HEK293 (cell line): Measurements from ENCODE around the gene EZH2.
A peak's percentile ranks its signal among the peaks of the same experiment; 100 is the strongest.

ENCODE experiments used
- CTCF ChIA-PET: fragments of 350-600 bp; formaldehyde crosslinking; extraction: SDS; loops from one replicate; lab custom pipeline; 2021; ENCODE audit warnings: antibody characterized with exemption; lab: Yijun Ruan, JAX
- POLR2A ChIA-PET: fragments of 300-600 bp; formaldehyde crosslinking; extraction: SDS; loops from one replicate; lab custom pipeline; 2020; ENCODE audit warnings: antibody characterized with exemption, inconsistent platforms; lab: Yijun Ruan, JAX
- H3K27ac ChIP-seq: fragments of 200-500 bp; sonication (Bioruptor generic); 2 replicates; pipeline ENCODE4 v1.5.1; 2014; ENCODE audit warnings: low read depth, low read length, control low read depth, inconsistent platforms; ENCODE audit errors: extremely low read depth
- H3K36me3 ChIP-seq, 2 experiments: fragments of 200-500 bp in 1 of 2; sonication (Bioruptor generic) in 1 of 2; 1 replicate in 1 of 2; 2 replicates in 1 of 2; pipeline ENCODE4 v1.5.1; 2014 to 2017; ENCODE audit warnings: inconsistent platforms in 2 of 2, low read length in 2 of 2; ENCODE audit not compliant: control insufficient read depth in 2 of 2, insufficient read depth in 1 of 2
- H3K4me1 ChIP-seq: fragments of 200-500 bp; sonication (Bioruptor generic); 2 replicates; pipeline ENCODE4 v1.5.1; 2014; ENCODE audit warnings: mild to moderate bottlenecking, low read length, inconsistent platforms; ENCODE audit not compliant: control insufficient read depth, insufficient read depth
- H3K4me3 ChIP-seq: 2 replicates; pipeline ENCODE4 v1.5.1; 2011; ENCODE audit warnings: low read depth, mild to moderate bottlenecking, control low read depth, low read length, moderate library complexity
- H3K9me3 ChIP-seq: fragments of 200-500 bp; sonication (Bioruptor generic); 2 replicates; pipeline ENCODE4 v1.5.1; 2014; ENCODE audit warnings: low read depth, low read length, inconsistent platforms; ENCODE audit not compliant: control insufficient read depth, insufficient read depth
- AEBP2 ChIP-seq: fragments of 450-650 bp; formaldehyde crosslinking; IDR thresholded peaks from 2 replicates; pipeline ENCODE4 v1.5.1; 2016; ENCODE audit warnings: missing biosample characterization, missing genetic modification characterization, borderline replicate concordance
- ATF2 ChIP-seq: fragments of 450-650 bp; formaldehyde crosslinking; IDR thresholded peaks from 2 replicates; pipeline ENCODE4 v1.5.1; 2016; ENCODE audit warnings: missing biosample characterization, missing genetic modification characterization, low read depth
- GLIS2 ChIP-seq: fragments of 450-650 bp; formaldehyde crosslinking; IDR thresholded peaks from 2 replicates; pipeline ENCODE4 v1.5.1; 2016; ENCODE audit warnings: missing biosample characterization, missing genetic modification characterization
- KLF10 ChIP-seq: fragments of 450-650 bp; IDR thresholded peaks from 2 replicates; pipeline ENCODE4 v1.5.1; 2018; ENCODE audit warnings: missing biosample characterization, mild to moderate bottlenecking, missing genetic modification characterization
- KLF16 ChIP-seq: fragments of 450-650 bp; formaldehyde crosslinking; IDR thresholded peaks from 2 replicates; pipeline ENCODE4 v1.5.1; 2017; ENCODE audit warnings: missing biosample characterization, missing genetic modification characterization
- MYNN ChIP-seq: fragments of 450-650 bp; formaldehyde crosslinking; IDR thresholded peaks from 2 replicates; pipeline ENCODE4 v1.5.1; 2016; ENCODE audit warnings: missing biosample characterization, missing genetic modification characterization, borderline replicate concordance
- PRDM1 ChIP-seq: fragments of 450-650 bp; formaldehyde crosslinking; IDR thresholded peaks from 2 replicates; pipeline ENCODE4; 2016; ENCODE audit warnings: missing biosample characterization, missing genetic modification characterization
- PRDM4 ChIP-seq: fragments of 450-650 bp; formaldehyde crosslinking; IDR thresholded peaks from 2 replicates; pipeline ENCODE4 v1.5.1; 2017; ENCODE audit warnings: missing biosample characterization, missing genetic modification characterization
- ZBTB10 ChIP-seq: fragments of 450-650 bp; formaldehyde crosslinking; IDR thresholded peaks from 2 replicates; pipeline ENCODE4 v1.5.1; 2016; ENCODE audit warnings: missing biosample characterization, missing genetic modification characterization
- ZNF114 ChIP-seq: fragments of 450-650 bp; formaldehyde crosslinking; IDR thresholded peaks from 2 replicates; pipeline ENCODE4 v1.5.0; 2017; ENCODE audit warnings: missing biosample characterization, missing genetic modification characterization
- ZNF138 ChIP-seq: fragments of 450-650 bp; formaldehyde crosslinking; IDR thresholded peaks from 2 replicates; pipeline ENCODE4 v1.5.1; 2016; ENCODE audit warnings: missing biosample characterization, missing genetic modification characterization, borderline replicate concordance
- ZNF169 ChIP-seq: fragments of 450-650 bp; formaldehyde crosslinking; IDR thresholded peaks from 2 replicates; pipeline ENCODE4 v1.5.1; 2016; ENCODE audit warnings: missing biosample characterization, missing genetic modification characterization
- ZNF211 ChIP-seq: fragments of 450-650 bp; formaldehyde crosslinking; IDR thresholded peaks from 2 replicates; pipeline ENCODE4 v1.5.1; 2016; ENCODE audit warnings: low read depth, missing biosample characterization, missing genetic modification characterization
- ZNF366 ChIP-seq: fragments of 450-650 bp; formaldehyde crosslinking; conservative IDR thresholded peaks from 2 replicates; pipeline ENCODE4 v1.5.1; 2016; ENCODE audit warnings: missing biosample characterization, missing genetic modification characterization
- ZNF549 ChIP-seq: fragments of 450-650 bp; IDR thresholded peaks from 2 replicates; pipeline ENCODE4 v1.5.1; 2018; ENCODE audit warnings: missing biosample characterization, missing genetic modification characterization, mild to moderate bottlenecking, inconsistent platforms, moderate library complexity
- ZNF837 ChIP-seq: fragments of 450-650 bp; formaldehyde crosslinking; IDR thresholded peaks from 2 replicates; pipeline ENCODE4 v1.5.1; 2016; ENCODE audit warnings: missing biosample characterization, missing genetic modification characterization

EZH2 gene

GRCh38 chr7:148882192-148882591 lies 1.9 kb downstream of the EZH2 start:
- ChIA-PET CTCF (interaction anchor here (0.8 kb wide), 1 partner anchor 354 kb away, joined by 3 read pairs; no protein-coding TSS in a partner anchor), POLR2A (interaction anchor here (1.0 to 1.4 kb wide), 2 partner anchors 59 to 67 kb away, joined by 4 to 9 read pairs; no protein-coding TSS in a partner anchor)
- peak overlapping the region; percentile 95 for H3K4me3 ChIP-seq
- H3K27ac ChIP-seq, result no peak overlapping the region
- H3K36me3 ChIP-seq, result no peaks in the 10 kb centered on the region
- H3K9me3 ChIP-seq, result no peaks in the 10 kb centered on the region
- TF ChIP-seq ZNF138, result no peak
- 0 out of 2 replicates have a peak, but pooled peaks have one; percentile 36 for TF ChIP-seq PRDM1
- TF ChIP-seq ZNF837, result no peak
- peak; percentile 40; the same call in 1 of the 2 replicates for TF ChIP-seq ZNF366 (tag by site-specific recombination)
- TF ChIP-seq KLF10 (tag by site-specific recombination), result 0 out of 2 replicates have a peak, but pooled peaks have one; percentile 40
- TF ChIP-seq KLF16 (tag by site-specific recombination), result 0 out of 2 replicates have a peak, but pooled peaks have one; percentile 1
- peak; percentile 47; the same call in 1 of the 2 replicates for TF ChIP-seq ATF2
- no peak for TF ChIP-seq ZNF549
- H3K4me1 ChIP-seq, result peaks cover 6% of the 10 kb centered on the region; the same call in 1 of the 2 replicates

- no peak overlapping the region for H3K4me3 ChIP-seq
- CTCF ChIA-PET, result interaction anchor here (0.8 kb wide), 1 partner anchor 22 kb away, joined by 4 read pairs; no protein-coding TSS in a partner anchor
- TF ChIP-seq ZNF114 (tag by site-specific recombination), result no peak
- no peak for TF ChIP-seq GLIS2
- peak; percentile 87 for TF ChIP-seq ZNF211 (tag by site-specific recombination)
- peak; percentile 79 for TF ChIP-seq MYNN
- TF ChIP-seq AEBP2 (tag by site-specific recombination), result no peak
- no peak for TF ChIP-seq ZNF169
- TF ChIP-seq PRDM1, result peak; percentile 49; the same call in 1 of the 2 replicates
- no peaks in the 10 kb centered on the region for H3K9me3 ChIP-seq
- H3K36me3 ChIP-seq, result no peaks in the 10 kb centered on the region
- peaks cover 6% of the 10 kb centered on the region; the same call in 1 of the 2 replicates for H3K4me1 ChIP-seq
- no peak overlapping the region for H3K27ac ChIP-seq
- POLR2A ChIA-PET, result no interaction called here
Measured at GRCh38 chr7:148878317-148878716, 5.8 kb downstream of the EZH2 start.

GRCh38 chr7:148877517-148877916 lies 6.6 kb downstream of the EZH2 start:
- H3K4me1 ChIP-seq, result peaks cover 6% of the 10 kb centered on the region; the same call in 1 of the 2 replicates
- peak; percentile 43; the same call in 1 of the 2 replicates for TF ChIP-seq PRDM4 (tag by site-specific recombination)
- TF ChIP-seq ZBTB10 (tag by site-specific recombination), result no peak
- TF ChIP-seq, all 188 proteins: peak for 1
- no peak overlapping the region for H3K27ac ChIP-seq
- no peaks in the 10 kb centered on the region for H3K9me3 ChIP-seq
- H3K4me3 ChIP-seq, result no peak overlapping the region
- POLR2A ChIA-PET, result no interaction called here
- H3K36me3 ChIP-seq, result no peaks in the 10 kb centered on the region
- CTCF ChIA-PET, result no interaction called here
